ENCODE data around the gene PXK. TPM values are rescaled to one million over a fixed set of nuclear protein-coding genes. Genes with fewer than 3 reads are reported as not detected.

PXK gene
- total and polyA plus RNA-seq, 2 experiments from 2014 or later: 29.5 to 37.8 TPM

- H3K4me1 ChIP-seq (ENCODE audit: insufficient read depth): peaks cover 15% of the 10 kb centered on the region
- no peak overlapping the region for H2AFZ ChIP-seq
- no peaks in the 10 kb centered on the region for H3K9me2 ChIP-seq (replicated peaks; ENCODE audit: insufficient read depth)
- TF ChIP-seq EZH2 (IDR thresholded peaks at IDR 0.05; ENCODE audit: borderline replicate concordance): no peak
- TF ChIP-seq EZH2phosphoT487 (IDR thresholded peaks at IDR 0.05; ENCODE audit: low read depth, severe bottlenecking, unreplicated experiment): no peak
- no peak for TF ChIP-seq CTCF (IDR thresholded peaks at IDR 0.05; ENCODE audit: poor library complexity)
- 0% methylated on average over 1 of the region's 1 CpG for WGBS (ENCODE audit: low lambda C conversion rate, missing lambda C conversion rate)
- H3K9me3 ChIP-seq (ENCODE audit: low read depth): no peaks in the 10 kb centered on the region
- H3K27ac ChIP-seq: no peak overlapping the region
- peaks cover 21% of the 10 kb centered on the region for H3K79me2 ChIP-seq
- H3K27me3 ChIP-seq: no peaks in the 10 kb centered on the region
- no peak overlapping the region for H3K4me3 ChIP-seq
- no peaks in the 10 kb centered on the region for H3K36me3 ChIP-seq (replicated peaks; ENCODE audit: insufficient read depth, low read depth)
- peaks cover 13% of the 10 kb centered on the region for H4K20me1 ChIP-seq (ENCODE audit: insufficient read depth, poor library complexity, severe bottlenecking)
- no peak for DNase-seq (ENCODE audit: low spot score)
- no peak overlapping the region for H3K4me2 ChIP-seq
Observed at GRCh38 chr3:58429657-58430056, 97.0 kb downstream of the PXK start.

GRCh38 chr3:58432905-58433304, 100.2 kb downstream of the PXK start:
- H3K27me3 ChIP-seq: no peaks in the 10 kb centered on the region
- peaks cover 15% of the 10 kb centered on the region for H3K4me1 ChIP-seq (ENCODE audit: insufficient read depth)
- H2AFZ ChIP-seq: peak overlapping the region; percentile 74
- H3K4me2 ChIP-seq: peak overlapping the region; percentile 81
- H3K4me3 ChIP-seq: peak overlapping the region; percentile 78
- peak overlapping the region; percentile 93 for H3K27ac ChIP-seq
- 62% methylated on average over 6 of the region's 6 CpGs for WGBS (ENCODE audit: low lambda C conversion rate, missing lambda C conversion rate)
- H3K9me3 ChIP-seq (ENCODE audit: low read depth): no peaks in the 10 kb centered on the region
- H3K36me3 ChIP-seq (replicated peaks; ENCODE audit: insufficient read depth, low read depth): no peaks in the 10 kb centered on the region
- H3K9me2 ChIP-seq (replicated peaks; ENCODE audit: insufficient read depth): no peaks in the 10 kb centered on the region
- peaks cover 21% of the 10 kb centered on the region for H3K79me2 ChIP-seq
- no peak for DNase-seq (ENCODE audit: low spot score)
- TF ChIP-seq CTCF (IDR thresholded peaks at IDR 0.05; ENCODE audit: poor library complexity) (no peak), EZH2 (IDR thresholded peaks at IDR 0.05; ENCODE audit: borderline replicate concordance) (no peak), EZH2phosphoT487 (IDR thresholded peaks at IDR 0.05; ENCODE audit: low read depth, severe bottlenecking, unreplicated experiment) (no peak)
- peaks cover 13% of the 10 kb centered on the region for H4K20me1 ChIP-seq (ENCODE audit: insufficient read depth, poor library complexity, severe bottlenecking)

GRCh38 chr3:58433400-58434167, 100.9 kb downstream of the PXK start, which contains the start of gene PDHB:
PDHB (minus strand) TSS chr3:58433832; CDS start chr3:58433809, 23 bp downstream.
- no peak for TF ChIP-seq EZH2 (IDR thresholded peaks at IDR 0.05; ENCODE audit: borderline replicate concordance)
- TF ChIP-seq CTCF (IDR thresholded peaks at IDR 0.05; ENCODE audit: poor library complexity): no peak
- TF ChIP-seq EZH2phosphoT487 (IDR thresholded peaks at IDR 0.05; ENCODE audit: low read depth, severe bottlenecking, unreplicated experiment): no peak
- no peaks in the 10 kb centered on the region for H3K36me3 ChIP-seq (replicated peaks; ENCODE audit: insufficient read depth, low read depth)
- 2% methylated on average over 53 of the region's 67 CpGs for whole genome bisulfite sequencing (ENCODE audit: low lambda C conversion rate, missing lambda C conversion rate)
- no peaks in the 10 kb centered on the region for H3K9me2 ChIP-seq (replicated peaks; ENCODE audit: insufficient read depth)
- H3K4me2 ChIP-seq: peak within 1 kb of the TSS; percentile 81
- H4K20me1 ChIP-seq (ENCODE audit: insufficient read depth, poor library complexity, severe bottlenecking): peaks cover 13% of the 10 kb centered on the region
- peak within 1 kb of the TSS; percentile 74 for H2AFZ ChIP-seq
- H3K9me3 ChIP-seq (ENCODE audit: low read depth): no peaks in the 10 kb centered on the region
- H3K27me3 ChIP-seq: no peaks in the 10 kb centered on the region
- peak within 1 kb of the TSS; percentile 78 for H3K4me3 ChIP-seq
- H3K4me1 ChIP-seq (ENCODE audit: insufficient read depth): peaks cover 15% of the 10 kb centered on the region
- peak within 1 kb of the TSS; percentile 93 for H3K27ac ChIP-seq
- peaks cover 21% of the 10 kb centered on the region for H3K79me2 ChIP-seq
- DNase-seq (ENCODE audit: low spot score): peak; percentile 96

Measured in hepatocyte (in vitro differentiated cells).